ENCODE measurements around the gene MPPED2.

MPPED2 gene

GRCh38 chr11:30617762-30618161 lies 31.6 kb upstream of the MPPED2 start:
- TF ChIP-seq NFIC (IDR thresholded peaks at IDR 0.05) (no peak), TCF12 (IDR thresholded peaks at IDR 0.05; ENCODE audit: low read depth) (no peak), TEAD4 (IDR thresholded peaks at IDR 0.05) (no peak), RAD21 (IDR thresholded peaks at IDR 0.05; ENCODE audit: low read depth) (no peak)

DNA sequence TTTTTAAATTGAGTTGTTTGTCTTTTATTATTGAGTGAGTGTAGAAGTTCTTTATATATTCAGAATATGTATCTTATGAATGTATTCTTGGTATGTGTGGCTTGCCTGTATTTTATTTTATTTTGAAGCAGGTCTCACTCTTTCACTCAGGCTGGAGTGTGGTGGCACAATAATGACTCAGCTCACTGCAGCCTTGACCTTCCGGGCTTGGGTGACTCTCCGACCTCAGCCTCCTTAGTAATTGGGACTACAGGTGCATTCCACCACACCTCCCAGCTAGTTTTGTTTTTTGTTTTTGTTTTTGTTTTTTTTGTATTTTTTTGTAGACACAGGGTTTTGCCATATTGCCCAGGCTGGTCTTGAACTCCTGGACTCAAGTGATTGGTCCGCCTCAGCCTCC lies 24.5 kb upstream of the MPPED2 start:
- TF ChIP-seq REST (IDR thresholded peaks at IDR 0.05; ENCODE audit: low read depth), result no peak
- no peak for TF ChIP-seq CEBPB (IDR thresholded peaks at IDR 0.05)
- TF ChIP-seq, protein P1, sequence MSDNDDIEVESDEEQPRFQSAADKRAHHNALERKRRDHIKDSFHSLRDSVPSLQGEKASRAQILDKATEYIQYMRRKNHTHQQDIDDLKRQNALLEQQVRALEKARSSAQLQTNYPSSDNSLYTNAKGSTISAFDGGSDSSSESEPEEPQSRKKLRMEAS (IDR thresholded peaks at IDR 0.05), result no peak
- TF ChIP-seq EGR1 (IDR thresholded peaks at IDR 0.05), result no peak
- TF ChIP-seq RAD21 (IDR thresholded peaks at IDR 0.05; ENCODE audit: low read depth), result no peak
- no peak for TF ChIP-seq ZBTB7A (IDR thresholded peaks at IDR 0.05; ENCODE audit: low read depth)
- TF ChIP-seq TEAD4 (IDR thresholded peaks at IDR 0.05), result no peak
- no peak for TF ChIP-seq TAF1 (IDR thresholded peaks at IDR 0.05; ENCODE audit: low read depth)
- no peak for TF ChIP-seq YY1 (IDR thresholded peaks at IDR 0.05; ENCODE audit: low read depth)
- TF ChIP-seq CREB1 (IDR thresholded peaks at IDR 0.05; ENCODE audit: low read depth), result no peak

GRCh38 chr11:30608534-30608933 lies 22.4 kb upstream of the MPPED2 start:
- no peak for TF ChIP-seq CREB1 (IDR thresholded peaks at IDR 0.05; ENCODE audit: low read depth)
- no peak for TF ChIP-seq REST (IDR thresholded peaks at IDR 0.05; ENCODE audit: low read depth)
- no peak for TF ChIP-seq ZBTB7A (IDR thresholded peaks at IDR 0.05; ENCODE audit: low read depth)
- TF ChIP-seq FOXM1 (IDR thresholded peaks at IDR 0.05; ENCODE audit: borderline replicate concordance, low read depth), result no peak
- no peak for TF ChIP-seq YY1 (IDR thresholded peaks at IDR 0.05; ENCODE audit: low read depth)
- TF ChIP-seq, protein P1 (IDR thresholded peaks at IDR 0.05), result no peak
- TF ChIP-seq NFIC (IDR thresholded peaks at IDR 0.05), result no peak
- TF ChIP-seq, protein P2, sequence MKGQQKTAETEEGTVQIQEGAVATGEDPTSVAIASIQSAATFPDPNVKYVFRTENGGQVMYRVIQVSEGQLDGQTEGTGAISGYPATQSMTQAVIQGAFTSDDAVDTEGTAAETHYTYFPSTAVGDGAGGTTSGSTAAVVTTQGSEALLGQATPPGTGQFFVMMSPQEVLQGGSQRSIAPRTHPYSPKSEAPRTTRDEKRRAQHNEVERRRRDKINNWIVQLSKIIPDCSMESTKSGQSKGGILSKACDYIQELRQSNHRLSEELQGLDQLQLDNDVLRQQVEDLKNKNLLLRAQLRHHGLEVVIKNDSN (IDR thresholded peaks at IDR 0.05), result no peak
- TF ChIP-seq CEBPB (IDR thresholded peaks at IDR 0.05), result no peak
- no peak for TF ChIP-seq EGR1 (IDR thresholded peaks at IDR 0.05)
- TF ChIP-seq TAF1 (IDR thresholded peaks at IDR 0.05; ENCODE audit: low read depth), result no peak
- TF ChIP-seq TEAD4 (IDR thresholded peaks at IDR 0.05), result no peak

DNA sequence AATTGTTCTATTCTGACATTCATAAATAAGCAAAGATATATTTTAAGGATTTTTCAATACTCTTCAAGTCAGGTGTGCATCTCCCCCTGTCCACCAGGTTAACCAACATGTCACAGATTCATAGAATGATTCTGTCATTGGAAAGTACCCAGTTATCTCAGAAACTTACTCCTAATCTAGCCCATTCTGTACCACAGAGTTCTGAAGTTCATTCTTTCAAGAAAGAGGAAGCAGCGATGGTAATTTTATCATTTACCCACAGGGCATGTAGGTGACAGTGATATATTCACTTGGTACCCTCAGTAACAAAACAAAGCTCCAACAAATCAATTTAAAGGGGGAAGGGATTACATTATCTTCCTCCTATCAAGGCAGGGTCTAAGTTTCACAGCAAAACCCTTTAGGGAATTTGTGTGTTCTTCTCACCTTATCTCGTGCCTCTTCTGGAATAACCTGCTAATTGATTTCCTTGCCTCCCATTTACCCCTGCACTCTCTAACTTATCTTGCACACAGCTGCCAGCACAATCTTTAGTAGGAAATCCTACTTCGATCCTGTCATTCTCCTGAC lies 19.0 kb upstream of the MPPED2 start:
- TF ChIP-seq CEBPB (IDR thresholded peaks at IDR 0.05), result no peak
- TF ChIP-seq NFIC (IDR thresholded peaks at IDR 0.05), result no peak

GRCh38 chr11:30603357-30603756 lies 17.2 kb upstream of the MPPED2 start:
- TF ChIP-seq TAF1 (IDR thresholded peaks at IDR 0.05; ENCODE audit: low read depth) (no peak), YY1 (IDR thresholded peaks at IDR 0.05; ENCODE audit: low read depth) (no peak)

GRCh38 chr11:30596832-30597231 lies 10.7 kb upstream of the MPPED2 start:
- TF ChIP-seq RAD21 (IDR thresholded peaks at IDR 0.05; ENCODE audit: low read depth) (no peak), EP300 (IDR thresholded peaks at IDR 0.05; ENCODE audit: borderline replicate concordance) (no peak), TEAD4 (IDR thresholded peaks at IDR 0.05) (no peak), REST (IDR thresholded peaks at IDR 0.05; ENCODE audit: low read depth) (no peak), CEBPB (IDR thresholded peaks at IDR 0.05) (no peak), TAF1 (IDR thresholded peaks at IDR 0.05; ENCODE audit: low read depth) (no peak), CREB1 (IDR thresholded peaks at IDR 0.05; ENCODE audit: low read depth) (no peak), NFIC (IDR thresholded peaks at IDR 0.05) (no peak), FOXM1 (IDR thresholded peaks at IDR 0.05; ENCODE audit: borderline replicate concordance, low read depth) (no peak), EGR1 (IDR thresholded peaks at IDR 0.05) (no peak), TCF12 (IDR thresholded peaks at IDR 0.05; ENCODE audit: low read depth) (no peak), YY1 (IDR thresholded peaks at IDR 0.05; ENCODE audit: low read depth) (no peak), ZBTB7A (IDR thresholded peaks at IDR 0.05; ENCODE audit: low read depth) (no peak)
- TF ChIP-seq, protein P1 (IDR thresholded peaks at IDR 0.05), result no peak
- TF ChIP-seq, protein P2 (IDR thresholded peaks at IDR 0.05), result no peak

Measured in Ishikawa (cell line).